Suprapubic skin (tissue), 4 donors: ENCODE results near the gene KIF4B.

ENCODE experiments used
- CTCF ChIP-seq, 2 donors: fragments of 200-600 bp in 1 of 2; fragments of 450-650 bp in 1 of 2; sonication (generic) in 1 of 2; IDR thresholded peaks; one replicate each; pipeline ENCODE4 v1.5.1; 2016 to 2019; ENCODE audit warnings: antibody characterized with exemption in 2 of 2, mild to moderate bottlenecking in 1 of 2, moderate library complexity in 1 of 2
- POLR2A ChIP-seq, 2 donors: fragments of 450-650 bp; IDR thresholded peaks; one replicate each; pipeline ENCODE4 v1.6.1; 2017; ENCODE audit warnings: antibody characterized with exemption in 2 of 2, mild to moderate bottlenecking in 2 of 2, moderate library complexity in 2 of 2
- POLR2AphosphoS5 ChIP-seq, 3 donors: sonication (generic); formaldehyde crosslinking; IDR thresholded peaks; one replicate each; pipeline ENCODE4 v1.6.1; 2017; ENCODE audit warnings: antibody characterized with exemption in 3 of 3

- TF ChIP-seq CTCF (IDR thresholded peaks at IDR 0.05) (no peak), POLR2A (IDR thresholded peaks at IDR 0.05) (no peak), POLR2AphosphoS5 (IDR thresholded peaks at IDR 0.05) (no peak)
Observed at GRCh38 chr5:154968953-154969352, 44.6 kb upstream of the KIF4B start.
